SU-DHL-6 (cell line): ENCODE results near the gene CDC123.

Experiments
- EZH2phosphoT487 ChIP-seq: fragments of 200-600 bp; sonication (generic), shearing (Covaris generic); conservative IDR thresholded peaks from 2 replicates; pipeline ENCODE4 v1.6.1; 2018; ENCODE audit warnings: mild to moderate bottlenecking, antibody characterized with exemption, low read length, moderate library complexity, mixed read lengths
- TF ChIP-seq, protein P1 (sequence below): fragments of 200-600 bp; sonication (generic); IDR thresholded peaks from one replicate; pipeline ENCODE4 v1.5.1; 2017; ENCODE audit warnings: antibody characterized with exemption, mild to moderate bottlenecking, low read length, moderate library complexity; ENCODE audit not compliant: insufficient read depth, poor library complexity, severe bottlenecking

DNA sequence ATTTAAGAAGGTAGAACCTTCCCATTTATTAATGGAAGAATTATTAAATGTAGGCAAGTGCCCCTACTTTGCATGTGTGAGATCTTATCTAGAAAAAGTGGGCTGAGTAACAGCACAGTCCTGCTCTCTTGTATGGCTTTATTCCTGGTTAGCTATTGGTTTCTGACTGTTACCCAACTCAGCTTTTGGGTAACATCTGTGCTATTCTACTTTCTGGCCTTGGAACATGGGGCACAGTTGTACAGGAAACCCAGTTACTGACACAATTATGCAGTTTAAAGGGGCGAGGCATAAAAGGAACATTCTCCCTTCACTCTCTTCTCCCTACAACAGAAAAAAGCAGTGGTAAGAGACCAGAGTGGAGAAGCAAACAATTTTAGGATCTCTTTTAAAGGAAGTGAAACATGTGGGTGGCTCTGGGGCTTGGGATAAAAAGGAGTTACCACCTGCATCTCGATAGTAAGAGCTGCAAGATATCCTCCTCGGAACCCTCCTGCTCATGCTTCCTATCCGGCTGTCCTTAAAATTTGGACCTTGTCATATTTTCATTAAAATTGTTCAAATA, 16.3 kb upstream of the CDC123 start:
- no peak for TF ChIP-seq EZH2phosphoT487
- TF ChIP-seq, protein P1, sequence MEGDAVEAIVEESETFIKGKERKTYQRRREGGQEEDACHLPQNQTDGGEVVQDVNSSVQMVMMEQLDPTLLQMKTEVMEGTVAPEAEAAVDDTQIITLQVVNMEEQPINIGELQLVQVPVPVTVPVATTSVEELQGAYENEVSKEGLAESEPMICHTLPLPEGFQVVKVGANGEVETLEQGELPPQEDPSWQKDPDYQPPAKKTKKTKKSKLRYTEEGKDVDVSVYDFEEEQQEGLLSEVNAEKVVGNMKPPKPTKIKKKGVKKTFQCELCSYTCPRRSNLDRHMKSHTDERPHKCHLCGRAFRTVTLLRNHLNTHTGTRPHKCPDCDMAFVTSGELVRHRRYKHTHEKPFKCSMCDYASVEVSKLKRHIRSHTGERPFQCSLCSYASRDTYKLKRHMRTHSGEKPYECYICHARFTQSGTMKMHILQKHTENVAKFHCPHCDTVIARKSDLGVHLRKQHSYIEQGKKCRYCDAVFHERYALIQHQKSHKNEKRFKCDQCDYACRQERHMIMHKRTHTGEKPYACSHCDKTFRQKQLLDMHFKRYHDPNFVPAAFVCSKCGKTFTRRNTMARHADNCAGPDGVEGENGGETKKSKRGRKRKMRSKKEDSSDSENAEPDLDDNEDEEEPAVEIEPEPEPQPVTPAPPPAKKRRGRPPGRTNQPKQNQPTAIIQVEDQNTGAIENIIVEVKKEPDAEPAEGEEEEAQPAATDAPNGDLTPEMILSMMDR, result no peak
